Measurements from ENCODE around the gene MSMO1.
"Not testable (repeated sequence)": the region's sequence is repeated elsewhere in the genome, so short reads cannot be mapped to it uniquely, and the experiment has no call there.

The MSMO1 gene

DNA sequence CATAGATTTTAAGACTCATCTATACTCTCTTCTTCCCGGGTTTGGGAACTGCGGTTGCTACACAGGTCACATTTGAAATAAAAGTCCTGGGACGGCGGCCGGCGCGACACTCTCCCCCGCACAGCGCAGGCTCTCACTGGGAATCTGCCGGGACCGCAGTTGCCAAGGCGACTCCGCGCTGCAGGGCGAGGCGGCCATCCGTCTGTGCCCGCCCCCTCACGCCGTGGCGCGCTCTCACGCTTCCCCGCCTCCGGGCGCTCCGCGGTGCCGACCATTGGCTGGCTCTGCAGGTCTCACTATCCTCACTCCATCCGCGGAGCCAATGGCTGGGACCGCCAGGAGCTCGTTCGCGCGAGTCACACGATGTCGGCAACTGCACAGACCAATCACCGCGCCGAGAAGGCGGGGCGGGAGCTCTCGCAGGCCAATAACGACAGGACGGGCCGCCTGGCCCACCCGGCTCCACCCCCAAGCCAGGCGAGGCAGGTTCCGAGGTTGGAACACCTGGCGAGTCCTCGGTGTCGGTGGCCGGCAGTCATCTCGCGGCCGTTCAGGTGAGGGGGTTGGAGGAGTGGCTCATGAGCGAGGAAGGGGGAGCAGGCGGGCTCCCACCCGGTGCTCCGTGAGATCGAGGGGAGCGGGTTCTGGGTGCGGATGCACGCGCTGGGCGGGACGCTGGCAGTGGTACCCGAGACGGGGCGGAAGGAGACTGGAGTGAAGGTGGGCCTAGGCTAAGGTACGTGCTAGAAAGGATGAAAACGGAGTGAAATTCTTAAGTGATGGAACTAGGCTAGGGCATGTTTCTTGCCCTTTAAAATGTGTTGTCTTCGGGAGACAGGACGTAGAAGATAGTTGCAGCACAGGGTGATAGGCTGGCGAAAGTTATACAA is at the start of gene MSMO1:
TSS of gene MSMO1 (plus strand) at position 459 of the 890 bp plus-strand sequence. CDS start 5,702 bp downstream, outside the sequence.
- peak; percentile 93 to 99 for DNase-seq

DNA sequence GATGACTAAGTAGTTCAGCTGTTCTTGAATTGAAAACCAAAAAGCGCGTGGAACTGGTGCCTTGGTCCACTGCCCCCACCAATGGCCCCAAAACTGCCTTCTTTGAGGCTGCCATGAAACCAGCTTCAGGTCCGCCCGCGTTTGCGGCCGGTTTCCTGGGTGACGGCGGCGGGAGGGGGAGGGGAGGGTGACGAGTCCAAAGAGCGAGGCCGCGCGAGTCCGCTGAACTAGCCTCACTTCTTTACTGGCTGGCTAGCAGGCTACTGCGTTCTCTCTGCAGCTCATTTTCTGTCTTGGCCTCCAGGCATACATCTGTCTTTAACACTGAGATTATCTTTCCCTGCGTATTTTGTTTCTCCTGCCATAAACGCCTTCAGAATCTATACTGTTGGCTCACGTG is 47.9 kb upstream of the MSMO1 start:
- not testable (repeated sequence) for DNase-seq

DNA sequence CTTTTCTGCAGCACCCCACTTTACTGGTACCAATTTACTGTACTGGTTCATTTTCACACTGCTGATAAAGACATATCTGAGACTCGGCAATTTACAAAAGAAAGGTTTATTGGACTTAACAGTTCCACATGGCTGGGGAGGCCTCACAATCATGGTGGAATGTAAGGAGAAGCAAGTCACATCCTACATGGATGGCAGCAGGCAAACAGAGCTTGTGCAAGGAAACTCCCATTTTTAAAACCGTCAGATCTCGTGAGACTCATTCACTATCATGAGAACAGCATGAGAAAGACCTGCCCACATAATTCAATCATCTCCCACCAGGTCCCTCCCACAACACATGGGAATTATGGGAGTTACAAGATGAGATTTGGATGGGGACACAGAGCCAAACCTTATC is 42.8 kb upstream of the MSMO1 start:
- not testable (repeated sequence) for DNase-seq

DNA sequence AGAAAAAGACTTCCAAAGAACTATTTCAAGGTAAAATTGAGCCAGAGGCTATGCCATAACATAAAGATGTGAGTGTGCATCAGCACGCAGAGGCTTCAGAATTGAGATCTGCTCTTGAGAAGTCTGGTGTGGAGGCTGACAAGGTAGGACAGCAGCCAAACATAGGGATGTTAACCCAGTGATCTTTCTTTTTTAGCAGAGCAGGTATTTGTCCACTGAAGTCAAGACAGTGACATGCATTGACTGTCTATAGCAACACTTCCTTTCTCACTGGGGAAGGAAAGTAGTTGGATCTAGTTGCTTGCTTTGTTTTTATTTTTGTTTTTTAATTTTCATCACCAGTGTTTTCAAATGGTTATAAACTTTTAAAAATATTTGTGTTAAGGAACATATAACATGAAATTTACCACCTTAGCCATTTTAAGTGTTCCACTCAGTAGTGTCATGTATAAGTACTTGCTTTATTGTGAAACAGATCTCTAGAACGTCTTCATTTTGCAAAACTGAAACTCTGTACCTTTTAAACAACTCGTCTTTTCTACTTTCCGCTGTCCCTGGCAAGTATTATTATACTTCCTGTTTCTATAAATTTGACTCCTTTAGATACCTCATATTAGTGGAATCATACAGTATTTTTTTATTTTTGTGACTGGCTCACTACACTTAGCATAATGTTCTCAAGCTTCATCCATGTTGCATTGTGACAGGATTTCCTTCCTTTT is 40.7 kb upstream of the MSMO1 start:
- DNase-seq, result not testable (repeated sequence)

DNA sequence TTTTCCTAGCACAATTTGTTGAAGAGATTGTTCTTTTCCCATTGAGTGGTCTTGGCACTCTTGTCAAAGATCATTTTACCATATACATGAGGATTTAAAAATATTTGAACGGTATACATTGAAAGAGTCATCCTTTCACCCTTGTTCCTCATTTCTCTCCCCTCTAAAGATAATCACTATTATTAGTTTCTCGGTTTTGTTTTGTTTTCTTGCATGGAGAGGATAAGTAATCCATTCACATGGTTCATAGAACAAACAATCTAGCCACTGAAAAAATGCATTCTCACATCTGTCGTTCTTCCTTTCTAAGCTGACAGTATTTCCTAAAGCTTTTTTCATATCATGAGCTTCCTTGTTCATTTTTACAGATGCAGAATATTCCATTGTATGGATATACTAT is 39.2 kb upstream of the MSMO1 start:
- no peak for DNase-seq

DNA sequence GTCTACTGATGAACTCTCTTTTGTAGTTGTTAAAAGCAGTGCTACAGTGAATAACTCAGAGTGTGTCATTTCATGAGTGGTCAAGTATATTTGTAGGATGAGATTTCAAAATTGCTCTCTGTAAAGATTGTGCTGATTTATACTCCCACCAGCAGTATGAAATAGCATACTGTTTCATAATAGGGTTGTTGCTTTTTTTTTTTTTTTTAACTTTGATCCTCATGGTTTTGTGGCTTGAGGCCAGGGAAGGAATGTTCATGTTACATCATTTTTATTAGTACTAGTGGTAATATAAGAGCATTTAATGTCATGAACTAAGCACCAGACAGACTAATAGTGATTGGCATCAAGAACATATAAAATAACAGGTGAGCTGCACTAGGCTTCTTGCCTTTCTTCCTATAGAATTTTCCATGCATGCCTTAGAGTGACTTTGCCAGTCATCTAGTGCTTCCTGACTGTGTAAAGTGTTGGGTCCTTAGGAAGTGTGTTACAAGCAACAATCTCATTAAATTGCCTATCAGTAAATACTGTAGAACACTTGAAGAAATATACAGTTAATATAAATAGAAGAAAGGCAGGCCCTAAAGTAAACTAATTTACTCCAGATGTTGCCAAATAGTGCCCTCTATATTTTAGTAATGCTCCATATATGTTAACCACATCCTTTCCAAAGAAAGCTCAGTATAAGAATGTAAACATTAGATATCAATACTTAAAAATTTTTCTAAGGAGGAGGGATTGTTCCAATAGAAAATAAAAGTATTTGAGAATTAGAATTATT is 38.6 kb upstream of the MSMO1 start:
- DNase-seq, result no peak

DNA sequence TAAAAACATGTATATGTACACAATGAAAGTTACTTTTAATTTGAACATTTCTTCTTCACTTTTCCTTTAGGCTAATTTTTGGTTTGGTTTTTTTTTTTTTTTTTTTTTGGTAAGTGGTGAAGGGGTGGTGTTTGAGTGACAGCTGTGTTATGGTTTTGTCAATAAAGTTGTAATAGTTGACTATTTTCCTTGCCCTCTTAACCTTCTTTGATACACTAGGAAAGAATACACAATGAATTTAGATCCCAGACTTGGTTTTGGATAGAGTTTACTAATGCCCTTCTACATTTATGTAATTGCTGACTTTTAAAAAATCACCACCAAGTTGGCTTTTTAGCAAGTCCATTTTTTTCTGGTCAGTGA is 38.1 kb upstream of the MSMO1 start:
- no peak for DNase-seq

DNA sequence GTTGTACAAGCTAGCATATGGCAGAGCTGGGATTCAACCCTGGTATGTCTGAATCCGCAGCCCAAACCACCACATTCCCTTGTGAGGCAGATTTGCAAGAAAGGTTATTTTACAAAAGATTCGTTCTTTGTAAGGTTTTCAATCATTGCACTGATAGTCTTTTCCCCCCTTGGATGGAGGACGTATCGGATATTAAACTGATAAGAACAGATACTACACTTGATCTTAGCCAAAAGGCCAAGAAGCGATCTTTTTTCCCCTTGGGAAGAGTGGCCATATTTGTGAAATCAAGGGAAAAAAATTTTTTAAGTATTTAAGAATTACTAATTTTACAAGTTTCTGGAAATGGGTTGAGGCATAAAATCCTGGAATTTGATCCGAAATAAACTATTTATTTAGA is 34.4 kb upstream of the MSMO1 start:
- DNase-seq, result no peak

DNA sequence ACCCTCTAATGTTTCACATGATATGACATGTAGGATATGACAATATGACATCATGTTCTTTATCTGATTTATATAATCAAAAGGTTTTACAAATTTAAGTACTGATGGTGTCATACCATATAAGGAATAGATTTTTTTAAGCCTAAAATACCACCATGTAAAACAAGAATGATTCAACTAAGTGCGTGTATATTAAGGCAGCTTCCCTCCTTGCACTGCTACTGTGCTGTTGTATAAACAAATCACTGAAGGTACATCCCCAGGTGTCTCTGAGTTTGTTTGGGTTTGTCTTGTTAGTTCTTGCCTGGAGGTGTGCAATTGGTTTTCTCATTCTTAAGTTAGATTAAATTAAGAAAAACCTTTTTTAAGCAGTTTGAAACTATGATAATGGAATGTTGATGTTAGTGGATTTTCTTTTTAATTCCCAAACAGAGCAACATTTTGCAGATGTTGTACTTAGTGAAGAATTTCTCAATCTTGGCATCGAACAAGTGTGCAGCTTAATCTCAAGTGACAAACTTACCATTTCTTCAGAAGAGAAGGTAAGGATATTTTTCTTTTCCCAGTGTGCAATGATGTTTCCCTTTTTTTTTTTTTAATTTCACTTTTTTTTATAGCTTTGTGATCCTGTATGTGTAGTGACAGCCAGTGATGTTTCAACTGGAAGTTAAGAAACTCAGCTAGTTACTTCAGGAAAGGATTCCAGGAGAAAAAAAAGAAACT is 33.4 kb upstream of the MSMO1 start:
- no peak for DNase-seq

DNA sequence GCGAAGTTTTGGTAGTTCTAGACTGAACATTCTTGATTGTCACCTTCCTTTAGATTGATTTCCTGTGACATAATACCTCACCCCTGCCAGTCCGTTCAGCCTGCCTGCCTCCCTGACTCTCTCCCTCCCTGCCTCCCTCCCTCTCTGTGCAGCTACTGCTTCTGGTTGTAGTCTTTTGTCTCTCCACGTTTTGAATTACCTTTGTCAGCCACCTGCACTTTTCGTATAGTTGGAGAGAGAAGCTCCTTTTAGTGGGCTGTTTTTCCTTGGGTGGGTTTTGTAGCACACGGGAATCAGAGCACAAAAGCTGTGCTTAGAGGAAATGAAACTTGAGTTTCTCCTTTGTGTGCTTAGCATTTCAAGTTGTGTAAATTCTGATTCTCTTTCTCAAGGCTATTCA is 32.6 kb upstream of the MSMO1 start:
- DNase-seq, result no peak

DNA sequence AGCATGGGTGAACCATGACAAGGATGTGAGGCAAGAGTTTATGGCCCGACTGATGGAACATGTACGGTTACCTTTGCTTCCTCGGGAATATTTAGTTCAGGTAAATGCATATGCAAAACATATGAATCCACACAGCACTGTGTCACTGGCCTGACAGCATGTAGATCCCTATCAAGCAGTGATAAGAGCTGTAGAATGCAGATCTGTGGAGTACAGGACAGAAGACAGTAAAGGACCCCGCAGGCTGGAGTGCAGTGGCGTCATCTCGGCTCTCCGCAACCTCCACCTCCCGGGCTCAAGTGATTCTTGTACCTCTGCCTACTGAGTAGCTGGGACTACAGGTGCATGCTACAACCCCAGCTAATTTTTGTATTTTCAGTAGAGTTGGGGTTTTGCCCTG is 29.8 kb upstream of the MSMO1 start:
- DNase-seq, result no peak

DNA sequence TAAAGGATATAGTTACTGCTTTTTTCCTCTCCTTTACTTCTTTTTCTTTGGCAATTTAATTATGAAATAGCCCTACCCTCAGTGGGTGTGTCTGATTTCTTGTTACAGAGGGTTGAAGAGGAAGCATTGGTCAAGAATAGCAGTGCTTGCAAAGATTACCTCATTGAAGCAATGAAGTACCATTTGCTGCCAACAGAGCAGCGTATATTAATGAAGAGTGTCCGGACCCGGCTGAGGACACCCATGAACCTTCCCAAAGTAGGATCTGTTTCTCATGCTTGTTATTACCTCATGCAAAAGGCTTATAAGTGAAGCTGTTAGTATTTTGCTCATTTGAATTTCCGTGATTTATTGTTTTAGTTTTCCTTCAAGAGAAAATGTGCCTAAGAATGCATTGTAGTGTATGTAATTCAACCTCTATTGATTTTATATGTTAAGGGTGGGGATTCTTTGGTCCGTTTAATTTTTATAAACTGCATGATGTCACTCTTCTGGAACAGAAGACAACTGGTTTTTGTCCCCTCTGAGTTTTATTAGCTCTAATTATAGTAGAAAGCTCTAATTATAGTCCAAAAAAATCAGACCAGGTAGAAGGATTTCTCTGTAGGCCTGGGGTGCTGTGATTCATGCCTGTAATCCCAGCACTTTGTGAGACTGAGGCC is 27.9 kb upstream of the MSMO1 start:
- DNase-seq, result no peak

DNA sequence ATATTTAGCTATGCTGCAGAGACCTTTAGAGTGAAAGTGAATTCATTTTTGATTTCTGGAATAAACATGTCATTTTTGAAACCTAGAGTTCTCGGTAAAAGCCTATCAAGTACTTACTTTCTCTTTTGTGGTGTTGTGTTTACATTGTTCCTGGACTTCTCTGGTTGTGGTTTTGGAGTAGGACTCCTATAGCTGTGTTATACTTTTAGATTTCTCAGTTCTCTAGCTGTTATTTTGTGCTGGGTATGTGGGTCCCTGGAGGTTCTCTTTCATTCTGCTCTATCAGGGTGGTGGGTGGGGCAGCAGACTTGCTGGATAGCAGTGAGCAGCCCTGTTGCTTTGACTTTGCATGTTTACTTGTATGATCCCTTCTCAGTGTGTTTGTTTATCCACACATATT is 25.6 kb upstream of the MSMO1 start:
- no peak for DNase-seq

DNA sequence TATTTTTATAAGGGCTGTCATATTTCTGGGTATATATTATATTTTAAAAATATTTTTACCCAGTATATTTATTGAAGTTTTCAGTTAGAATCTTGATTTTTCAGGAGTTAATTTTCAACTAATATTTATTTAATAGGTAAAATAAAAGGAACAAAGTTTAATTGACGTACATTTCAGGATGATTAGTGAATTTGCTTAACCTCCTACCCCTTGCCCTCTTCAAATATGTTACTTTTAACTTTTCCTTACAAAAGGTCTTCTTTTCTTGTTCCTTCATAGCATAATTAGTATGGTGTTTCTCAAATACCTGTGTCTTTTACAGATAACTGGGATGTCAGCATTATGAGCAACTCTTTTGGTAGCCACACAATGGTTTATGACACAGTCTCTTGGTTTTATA is 24.8 kb upstream of the MSMO1 start:
- no peak for DNase-seq

DNA sequence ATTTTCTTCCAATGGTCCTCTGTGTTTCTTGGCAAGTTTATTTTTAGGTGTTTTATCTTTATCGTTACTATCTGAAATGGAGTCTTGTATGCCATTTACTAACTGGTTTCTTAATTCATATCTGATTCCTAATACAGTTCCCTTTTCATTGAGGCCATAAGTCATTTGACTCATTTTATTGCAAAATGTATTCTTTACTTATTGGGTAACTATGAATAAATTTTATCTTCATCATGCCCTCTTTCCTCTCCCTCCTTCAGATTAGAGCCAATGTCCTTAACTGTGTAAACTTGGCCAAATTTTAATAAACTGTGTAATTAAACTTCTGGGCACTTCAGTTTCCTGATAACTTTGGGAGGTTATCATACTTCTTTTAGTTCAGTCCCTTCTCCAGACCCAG is 19.3 kb upstream of the MSMO1 start:
- no peak for DNase-seq

DNA sequence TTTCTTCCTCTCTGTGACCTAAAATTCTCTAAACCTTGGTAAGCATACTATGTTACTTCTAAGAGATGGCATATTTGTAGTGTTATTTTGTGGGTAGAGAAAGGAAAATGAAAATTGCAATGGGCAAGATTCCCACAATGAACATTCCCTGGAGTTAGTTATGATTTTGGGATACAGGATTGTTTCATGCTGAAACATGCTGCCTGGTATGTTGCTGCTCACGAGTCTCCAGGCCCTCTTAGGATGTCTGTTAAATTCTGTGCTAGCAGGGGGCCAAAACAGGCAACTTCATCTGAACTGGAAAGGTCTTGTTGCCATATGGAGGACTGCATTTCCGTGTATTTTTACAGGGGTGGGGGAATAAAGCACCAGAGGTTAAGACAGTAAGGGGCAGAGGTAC is 18.9 kb upstream of the MSMO1 start:
- DNase-seq, result no peak

DNA sequence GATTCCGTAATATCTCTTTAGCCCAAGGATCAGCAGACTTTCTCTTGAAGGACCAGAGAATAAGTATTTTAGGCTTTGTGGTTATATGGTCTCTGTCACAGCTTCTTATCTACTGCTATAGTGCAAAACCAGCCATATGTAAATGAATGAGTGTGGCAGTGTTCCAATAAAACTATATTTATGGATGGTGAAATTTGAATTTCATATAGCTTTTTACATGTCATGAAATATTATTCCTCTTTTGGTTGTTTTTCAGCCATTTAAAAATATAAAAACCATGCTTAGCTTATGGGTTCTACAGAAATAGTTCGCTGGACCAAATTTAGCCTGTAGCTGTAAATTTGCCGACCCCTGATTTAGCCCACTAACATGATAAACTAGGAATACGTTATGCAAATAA is 18.0 kb upstream of the MSMO1 start:
- DNase-seq, result no peak

DNA sequence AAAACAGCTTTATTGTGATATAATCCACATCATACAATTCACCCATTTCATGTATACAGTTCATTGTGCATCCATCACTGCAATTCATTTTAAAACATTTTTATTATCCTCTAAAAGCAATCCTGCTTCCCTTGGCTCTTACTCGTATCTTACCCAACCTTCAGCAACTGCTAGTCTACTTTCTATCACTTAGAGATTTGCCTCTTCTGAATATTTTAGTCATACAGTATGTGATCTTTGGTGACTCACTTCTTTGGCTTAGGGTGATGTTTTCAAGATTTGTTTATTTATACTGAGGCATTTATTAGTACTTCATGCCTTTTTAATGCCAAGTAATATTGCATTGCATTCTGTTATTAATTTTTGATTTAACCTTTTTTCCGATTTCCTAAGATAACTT is 15.0 kb upstream of the MSMO1 start:
- no peak for DNase-seq

DNA sequence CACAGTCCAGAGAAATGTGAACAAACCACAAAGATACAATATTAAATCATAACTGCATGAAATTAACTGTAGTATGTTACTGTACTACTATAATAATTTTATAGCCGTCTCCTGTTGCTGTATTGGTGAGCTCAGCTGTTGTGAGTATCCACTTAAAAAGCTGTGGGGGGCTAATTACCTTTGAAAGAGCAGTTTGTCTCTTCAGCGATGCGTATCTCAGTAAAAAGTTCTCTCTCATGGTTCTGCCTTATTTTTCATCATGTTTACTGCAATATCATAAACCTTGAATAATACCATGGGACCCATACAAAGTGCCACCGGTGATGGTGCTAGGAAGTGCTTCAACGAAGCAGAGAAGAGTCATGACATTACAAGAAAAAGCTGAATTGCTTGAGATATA is 8.4 kb upstream of the MSMO1 start:
- DNase-seq, result no peak

DNA sequence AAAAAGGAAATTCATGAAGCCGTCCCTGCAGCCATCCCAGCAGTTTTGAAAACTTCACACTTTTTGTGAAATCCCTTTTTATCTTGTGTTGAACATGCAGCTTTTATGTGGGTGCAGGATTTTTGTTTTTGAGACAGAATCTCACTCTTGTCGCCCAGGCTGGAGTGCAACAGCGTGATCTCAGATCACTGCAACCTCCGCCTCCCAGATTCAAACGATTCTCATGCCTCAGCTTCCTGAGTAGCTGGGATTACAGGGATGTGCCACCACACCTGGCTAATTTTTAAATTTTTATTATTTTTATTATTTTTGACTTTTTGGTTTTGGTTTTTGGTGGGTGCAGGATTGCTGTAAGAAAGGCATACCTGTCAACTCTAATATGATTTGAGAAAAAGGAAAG is 8.0 kb upstream of the MSMO1 start:
- no peak for DNase-seq

DNA sequence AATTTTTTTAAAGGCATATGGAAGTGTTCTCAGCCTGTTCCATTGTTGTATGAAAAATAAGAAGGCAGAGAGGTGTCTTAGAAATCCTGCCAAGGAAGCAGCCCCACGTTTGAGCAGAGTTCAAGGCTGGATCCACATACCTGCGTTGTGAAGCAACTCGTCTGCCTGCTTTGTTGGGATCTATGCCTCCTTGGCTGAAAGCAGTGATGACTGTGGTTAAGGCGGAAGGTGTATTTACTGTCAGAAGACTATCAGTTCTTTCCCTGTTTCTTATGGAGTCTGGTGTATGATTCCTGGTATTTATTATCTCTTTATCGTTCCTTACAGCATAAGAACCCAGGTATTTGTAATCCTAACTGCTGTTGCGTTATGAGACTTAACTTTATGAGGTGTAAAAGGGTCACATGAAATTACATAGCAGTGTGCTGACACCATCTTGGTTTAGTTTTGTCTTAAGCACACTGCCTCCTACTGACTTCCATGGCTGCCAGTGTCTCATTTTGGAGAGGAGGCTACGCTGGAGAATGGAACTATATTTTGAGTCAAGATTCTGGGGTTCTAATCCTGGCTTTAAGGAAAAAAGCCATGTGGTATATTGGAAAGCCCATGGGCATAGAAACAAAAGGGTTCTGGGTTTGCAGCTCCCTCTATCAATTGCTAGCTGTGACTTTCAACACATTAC is 3.1 kb upstream of the MSMO1 start:
- DNase-seq, result no peak

DNA sequence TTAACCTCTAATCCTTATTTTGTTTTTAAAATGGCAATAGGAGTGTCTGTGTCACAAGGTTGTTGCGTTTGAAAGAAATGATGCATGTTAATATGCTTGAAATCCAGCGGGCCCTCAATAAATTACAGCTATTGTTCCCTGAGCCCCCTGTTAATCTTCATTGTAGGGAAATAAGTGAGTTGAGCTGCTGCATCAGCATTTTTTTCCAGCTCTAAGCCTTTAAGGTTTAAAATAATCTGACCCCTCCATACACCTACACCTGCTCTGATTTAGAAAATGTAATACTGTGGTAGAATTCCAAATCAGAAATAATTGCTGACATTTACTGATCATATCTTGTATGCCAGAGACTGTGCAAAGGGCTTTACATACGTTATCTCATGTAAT is 2.6 kb upstream of the MSMO1 start:
- DNase-seq, result no peak

All from NCI-H446 (cell line).